CD14-positive monocyte (primary cell): ENCODE measurements around the gene UFL1. TPM values are rescaled to one million over a fixed set of nuclear protein-coding genes. Genes with fewer than 3 reads are reported as not detected.
"Not testable (repeated sequence)": the region's sequence is repeated elsewhere in the genome, so short reads cannot be mapped to it uniquely, and the experiment has no call there.

ENCODE experiments used
- DNase-seq, 3 donors: peaks; one replicate each; pipeline ENCODE4 v3.0.0-alpha.2; 2011 to 2022
- H2AFZ ChIP-seq: 2 replicates; pipeline ENCODE4 v1.6.0; 2012; ENCODE audit warnings: mild to moderate bottlenecking, low read depth, low read length, inconsistent platforms; ENCODE audit not compliant: insufficient read depth, poor library complexity, severe bottlenecking
- H3K27ac ChIP-seq, 2 donors: 1 replicate in 1 of 2; 2 replicates in 1 of 2; pipeline ENCODE4 v1.5.1; 2012 to 2013; ENCODE audit warnings: low read length in 2 of 2, control low read depth in 1 of 2, inconsistent platforms in 1 of 2, low read depth in 1 of 2, mild to moderate bottlenecking in 1 of 2
- H3K27me3 ChIP-seq, 2 donors: one replicate each; pipeline versions ENCODE4 v1.6.0 to v1.6.1; 2011 to 2013; ENCODE audit warnings: low read length in 2 of 2; ENCODE audit not compliant: control insufficient read depth in 2 of 2, insufficient read depth in 2 of 2
- H3K36me3 ChIP-seq, 2 donors: replicated peaks in 1 of 2; 1 replicate in 1 of 2; 2 replicates in 1 of 2; pipeline versions ENCODE4 v1.5.1 to v1.6.1; 2012 to 2013; ENCODE audit warnings: low read length in 2 of 2, control low read depth in 1 of 2, inconsistent platforms in 1 of 2, mild to moderate bottlenecking in 1 of 2; ENCODE audit not compliant: insufficient read depth in 2 of 2, control insufficient read depth in 1 of 2
- H3K4me1 ChIP-seq, 2 donors: 1 replicate in 1 of 2; 2 replicates in 1 of 2; pipeline versions ENCODE4 v1.5.1 to v1.6.1; 2012 to 2013; ENCODE audit warnings: low read length in 2 of 2, control low read depth in 1 of 2, inconsistent platforms in 1 of 2, mild to moderate bottlenecking in 1 of 2, moderate library complexity in 1 of 2; ENCODE audit not compliant: insufficient read depth in 2 of 2, control insufficient read depth in 1 of 2
- H3K4me2 ChIP-seq: replicated peaks from 2 replicates; pipeline ENCODE3; 2012; ENCODE audit warnings: low read length, moderate library complexity, mild to moderate bottlenecking; ENCODE audit not compliant: poor library complexity, severe bottlenecking; ENCODE audit errors: extremely low read depth
- H3K4me3 ChIP-seq, 3 experiments: fragments of 200-600 bp in 1 of 3; sonication (generic) in 1 of 3; replicated peaks in 1 of 3; 1 replicate in 2 of 3; 2 replicates in 1 of 3; pipeline ENCODE4 v1.5.1; 2011 to 2013; ENCODE audit warnings: low read length in 3 of 3, mild to moderate bottlenecking in 3 of 3, control low read depth in 2 of 3, low read depth in 2 of 3, inconsistent platforms in 1 of 3, moderate library complexity in 1 of 3
- H3K79me2 ChIP-seq: 2 replicates; pipeline ENCODE4 v1.6.0; 2012; ENCODE audit warnings: mild to moderate bottlenecking, control low read depth, inconsistent platforms, low read length, moderate library complexity; ENCODE audit not compliant: insufficient read depth
- H3K9ac ChIP-seq: 2 replicates; pipeline ENCODE4 v1.6.0; 2017; ENCODE audit warnings: low read length, mild to moderate bottlenecking; ENCODE audit not compliant: insufficient read depth, poor library complexity, severe bottlenecking
- H3K9me3 ChIP-seq, 2 donors: replicated peaks in 1 of 2; 1 replicate in 1 of 2; 2 replicates in 1 of 2; pipeline versions ENCODE4 v1.5.1 to v1.6.1; 2012 to 2013; ENCODE audit warnings: low read length in 2 of 2, control low read depth in 1 of 2; ENCODE audit not compliant: control insufficient read depth in 1 of 2, insufficient read depth in 1 of 2
- H4K20me1 ChIP-seq: 2 replicates; pipeline ENCODE4 v1.6.0; 2012; ENCODE audit warnings: mild to moderate bottlenecking, low read length, control low read depth, moderate library complexity; ENCODE audit not compliant: insufficient read depth
- H3K27ac Mint-ChIP-seq, 7 donors: one replicate each; pipeline ENCODE4 v1.8.0; 2020; ENCODE audit warnings: mild to moderate bottlenecking in 7 of 7, mixed read lengths in 7 of 7, moderate library complexity in 6 of 7, inconsistent platforms in 2 of 7
- H3K27me3 Mint-ChIP-seq, 3 donors: one replicate each; pipeline ENCODE4 v1.8.0; 2021 to 2022; ENCODE audit warnings: low read depth in 3 of 3, mild to moderate bottlenecking in 3 of 3, mixed read lengths in 3 of 3, moderate library complexity in 3 of 3, inconsistent platforms in 1 of 3
- H3K36me3 Mint-ChIP-seq, 2 donors: one replicate each; pipeline ENCODE4 v1.8.0; 2020; ENCODE audit warnings: mixed read lengths in 2 of 2, inconsistent platforms in 1 of 2, mild to moderate bottlenecking in 1 of 2
- H3K4me1 Mint-ChIP-seq: one replicate; pipeline ENCODE4 v1.8.0; 2020; ENCODE audit warnings: mild to moderate bottlenecking, mixed read lengths
- H3K4me3 Mint-ChIP-seq, 2 donors: one replicate each; pipeline ENCODE4 v1.8.0; 2020; ENCODE audit warnings: mild to moderate bottlenecking in 2 of 2, mixed read lengths in 2 of 2, moderate library complexity in 1 of 2
- H3K9me3 Mint-ChIP-seq, 7 donors: one replicate each; pipeline ENCODE4 v1.8.0; 2020 to 2022; ENCODE audit warnings: mixed read lengths in 7 of 7, mild to moderate bottlenecking in 6 of 7, moderate library complexity in 6 of 7, inconsistent platforms in 2 of 7
- CTCF ChIP-seq: fragments of 200-600 bp; IDR thresholded peaks from one replicate; pipeline ENCODE4 v1.8.0; 2022; ENCODE audit warnings: antibody characterized with exemption, mild to moderate bottlenecking
- WGBS: methylation state at CpG from one replicate; pipeline ENCODE4 v1.1.5; 2013; ENCODE audit warnings: missing lambda C conversion rate; ENCODE audit not compliant: insufficient coverage; 5-methylcytosine and 5-hydroxymethylcytosine counted together
- intact Hi-C, 2 donors: fragments of 100-400 bp; cut with micrococcal nuclease; formaldehyde crosslinking; loops; one replicate each; pipeline versions ENCODE4 v1.15.0 to v1.15.1; 2023
- polyA plus RNA-seq, 3 donors: library from polyadenylated mRNA; depleted of rRNA in 1 of 3; unstranded in 2 of 3; stranded (reverse) in 1 of 3; fragments of 300-500 nt in 2 of 3; fragments of >200 nt in 1 of 3; fragmentation: Illumina TruSeq in 2 of 3; gene quantifications; 1 replicate in 2 of 3; 2 replicates in 1 of 3; pipeline ENCODE4 v1.2.3, GENCODE V29; 2012 to 2021

UFL1 gene
- polyA plus RNA-seq, 3 donors = 5.4 to 16.3 (median 12.6) TPM

- Histone ChIP-seq H3K79me2 (no peaks in the 10 kb centered on the region), H3K27ac (no peak overlapping the region), H3K9me3 (no peaks in the 10 kb centered on the region), H3K9ac (no peak overlapping the region), H2AFZ (no peak overlapping the region), H3K27me3 (no peaks in the 10 kb centered on the region), H4K20me1 (no peaks in the 10 kb centered on the region), H3K4me1 (no peaks in the 10 kb centered on the region), H3K4me3 (no peak overlapping the region), H3K4me2 (no peak overlapping the region), H3K36me3 (peaks cover 81 to 93% of the 10 kb centered on the region in 2 donors)
- WGBS = no CpG with 5 or more reads among the region's 4 CpGs
- intact Hi-C loops = no loop called here
- DNase-seq = no peak
- no peak overlapping the region for H3K27ac Mint-ChIP-seq
- H3K4me1 Mint-ChIP-seq = no peaks in the 10 kb centered on the region
- H3K36me3 Mint-ChIP-seq = peaks cover 65 to 70% of the 10 kb centered on the region in 2 donors
- H3K9me3 Mint-ChIP-seq = no peaks in the 10 kb centered on the region
- no peak for TF ChIP-seq CTCF
- H3K4me3 Mint-ChIP-seq = no peak overlapping the region
- H3K27me3 Mint-ChIP-seq = peaks cover 0 to 2% (median 0%) of the 10 kb centered on the region in 3 donors
These were observed 26.0 kb downstream of the UFL1 start for GRCh38 chr6:96547654-96548053.

GRCh38 chr6:96554558-96554957 is 33.0 kb downstream of the UFL1 start:
- H3K27me3 ChIP-seq = no peaks in the 10 kb centered on the region
- no peak for TF ChIP-seq CTCF
- intact Hi-C loops = no loop called here
- no peak overlapping the region for H3K27ac Mint-ChIP-seq
- H3K4me2 ChIP-seq = no peak overlapping the region
- H2AFZ ChIP-seq = no peak overlapping the region
- no peaks in the 10 kb centered on the region for H3K4me1 Mint-ChIP-seq
- no peaks in the 10 kb centered on the region for H3K4me1 ChIP-seq
- H3K27me3 Mint-ChIP-seq = peaks cover 0 to 2% (median 0%) of the 10 kb centered on the region in 3 donors
- no peak overlapping the region for H3K4me3 ChIP-seq
- H3K4me3 Mint-ChIP-seq = no peak overlapping the region
- peaks cover 50 to 67% of the 10 kb centered on the region in 2 donors for H3K36me3 ChIP-seq
- no CpG with 5 or more reads among the region's 4 CpGs for WGBS
- H3K79me2 ChIP-seq = no peaks in the 10 kb centered on the region
- H3K36me3 Mint-ChIP-seq = peaks cover 57 to 65% of the 10 kb centered on the region in 2 donors
- no peaks in the 10 kb centered on the region for H4K20me1 ChIP-seq
- no peak overlapping the region for H3K9ac ChIP-seq
- no peak overlapping the region for H3K27ac ChIP-seq
- H3K9me3 Mint-ChIP-seq = peaks cover 0 to 4% (median 0%) of the 10 kb centered on the region in 7 donors
- DNase-seq = no peak
- H3K9me3 ChIP-seq = no peaks in the 10 kb centered on the region

DNA sequence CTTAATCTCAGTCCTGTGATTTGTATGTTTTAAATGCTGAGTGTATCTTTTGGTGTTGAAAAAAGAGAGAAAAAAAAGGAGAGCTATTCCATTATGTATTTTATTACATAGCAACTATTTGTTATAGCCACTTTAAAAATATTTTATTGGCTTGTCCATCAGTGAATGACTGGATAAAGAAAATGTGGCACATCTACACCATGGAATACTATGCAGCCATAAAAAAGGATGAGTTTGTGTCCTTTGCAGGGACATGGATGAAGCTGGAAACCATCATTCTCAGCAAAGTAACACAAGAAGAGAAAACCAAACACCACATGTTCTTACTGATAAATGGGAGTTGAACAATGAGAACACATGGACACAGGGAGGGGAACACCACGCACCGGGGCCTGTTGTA is 38.1 kb downstream of the UFL1 start:
- H3K4me1 Mint-ChIP-seq, H2AFZ ChIP-seq, DNase-seq, intact Hi-C loops, H3K4me3 Mint-ChIP-seq, H3K9me3 Mint-ChIP-seq, H3K4me3 ChIP-seq, H3K9ac ChIP-seq, H4K20me1 ChIP-seq, H3K79me2 ChIP-seq, H3K27ac Mint-ChIP-seq, H3K4me2 ChIP-seq, H3K4me1 ChIP-seq, H3K9me3 ChIP-seq, H3K27ac ChIP-seq, H3K27me3 ChIP-seq: not testable (repeated sequence)
- WGBS = no CpG with 5 or more reads among the region's 2 CpGs
- Mint-ChIP-seq H3K36me3 (peaks cover 13 to 18% of the 10 kb centered on the region in 2 donors), H3K27me3 (peaks cover 1 to 15% (median 14%) of the 10 kb centered on the region in 3 donors)
- H3K36me3 ChIP-seq = peaks cover 3 to 17% of the 10 kb centered on the region in 2 donors
